Suprapubic skin (tissue), 3 donors: ENCODE results near the gene STAC3.

Experiments
- CTCF ChIP-seq, 2 donors: fragments of 200-600 bp in 1 of 2; fragments of 450-650 bp in 1 of 2; sonication (generic) in 1 of 2; IDR thresholded peaks; one replicate each; pipeline ENCODE4 v1.5.1; 2016 to 2019; ENCODE audit warnings: antibody characterized with exemption in 2 of 2, mild to moderate bottlenecking in 1 of 2, moderate library complexity in 1 of 2
- POLR2AphosphoS5 ChIP-seq, 3 donors: sonication (generic); formaldehyde crosslinking; IDR thresholded peaks; one replicate each; pipeline ENCODE4 v1.6.1; 2017; ENCODE audit warnings: antibody characterized with exemption in 3 of 3

- TF ChIP-seq POLR2AphosphoS5 (IDR thresholded peaks at IDR 0.05) = no peak
- TF ChIP-seq CTCF (IDR thresholded peaks at IDR 0.05) = no peak
These were observed 10.5 kb upstream of the STAC3 start for GRCh38 chr12:57261428-57261865.
